ENCODE results near the gene CORO7.

CORO7 gene

GRCh38 chr16:4388271-4389021 lies 27.9 kb downstream of the CORO7 start:
- Histone ChIP-seq H3K27me3 (ENCODE audit: control insufficient read depth in 3 of 3, insufficient read depth in 3 of 3, low read depth in 1 of 3, low read length in 3 of 3) (no peaks in the 10 kb centered on the region), H3K4me3 (ENCODE audit: low read length in 2 of 2) (no peak overlapping the region), H2BK5ac (ENCODE audit: low read length) (peak overlapping the region; percentile 83), H3K14ac (ENCODE audit: low read length) (peak overlapping the region; percentile 25), H2AFZ (ENCODE audit: low read length) (no peak overlapping the region), H3K4me1 (ENCODE audit: control insufficient read depth in 2 of 2, insufficient read depth in 1 of 2, low read depth in 1 of 2, low read length in 2 of 2) (peaks cover 47 to 53% of the 10 kb centered on the region in 2 donors), H3K9me3 (replicated peaks in 1 of 2; ENCODE audit: control insufficient read depth in 2 of 2, insufficient read depth in 1 of 2, low read depth in 1 of 2, low read length in 2 of 2) (no peaks in the 10 kb centered on the region), H4K8ac (ENCODE audit: low read depth, low read length) (no peak overlapping the region), H3K79me1 (ENCODE audit: low read depth, low read length) (peaks cover 9% of the 10 kb centered on the region), H4K91ac (ENCODE audit: low read depth, low read length, poor library complexity) (no peak overlapping the region), H3K23ac (ENCODE audit: low read depth, low read length, poor library complexity) (peak overlapping the region; percentile 85), H3K9ac (ENCODE audit: low read depth, low read length, poor library complexity) (no peak overlapping the region), H2BK12ac (ENCODE audit: low read length) (peak overlapping the region; percentile 46), H3K36me3 (replicated peaks in 1 of 2; ENCODE audit: control insufficient read depth in 2 of 2, insufficient read depth in 2 of 2, low read length in 2 of 2) (peaks cover 1 to 7% of the 10 kb centered on the region in 2 donors), H3K4ac (ENCODE audit: low read length) (peak overlapping the region; percentile 93), H3K27ac (replicated peaks; ENCODE audit: low read length) (no peak overlapping the region), H3K4me2 (ENCODE audit: insufficient read depth, low read length, poor library complexity, severe bottlenecking) (no peak overlapping the region), H2BK120ac (ENCODE audit: low read depth, low read length) (peak overlapping the region; percentile 99), H3K18ac (ENCODE audit: low read length) (peak overlapping the region; percentile 87), H2BK15ac (ENCODE audit: low read length) (peak overlapping the region; percentile 97), H2AK5ac (ENCODE audit: low read depth, low read length) (peak overlapping the region; percentile 95)
- DNase-seq (ENCODE audit: low spot score): no peak
- no CpG with 5 or more reads among the region's 19 CpGs for WGBS, 2 donors (ENCODE audit: extremely low coverage in 2 of 2, insufficient read length in 2 of 2, insufficient replicate concordance in 1 of 2)

- Histone ChIP-seq H2BK12ac (ENCODE audit: low read length) (peak overlapping the region; percentile 73), H4K91ac (ENCODE audit: low read depth, low read length, poor library complexity) (peak overlapping the region; percentile 85), H3K36me3 (replicated peaks in 1 of 2; ENCODE audit: control insufficient read depth in 2 of 2, insufficient read depth in 2 of 2, low read length in 2 of 2) (peaks cover 5 to 8% of the 10 kb centered on the region in 2 donors), H2BK120ac (ENCODE audit: low read depth, low read length) (no peak overlapping the region), H2BK15ac (ENCODE audit: low read length) (peak overlapping the region; percentile 89), H3K9ac (ENCODE audit: low read depth, low read length, poor library complexity) (peak overlapping the region; percentile 70), H3K79me1 (ENCODE audit: low read depth, low read length) (peaks cover 9% of the 10 kb centered on the region), H4K8ac (ENCODE audit: low read depth, low read length) (no peak overlapping the region), H3K18ac (ENCODE audit: low read length) (peak overlapping the region; percentile 85), H3K27ac (replicated peaks; ENCODE audit: low read length) (no peak overlapping the region), H3K27me3 (ENCODE audit: control insufficient read depth in 3 of 3, insufficient read depth in 3 of 3, low read depth in 1 of 3, low read length in 3 of 3) (no peaks in the 10 kb centered on the region), H3K4me3 (ENCODE audit: low read length in 2 of 2) (no peak overlapping the region), H3K23ac (ENCODE audit: low read depth, low read length, poor library complexity) (peak overlapping the region; percentile 65), H2AK5ac (ENCODE audit: low read depth, low read length) (peak overlapping the region; percentile 95), H3K14ac (ENCODE audit: low read length) (no peak overlapping the region), H3K4ac (ENCODE audit: low read length) (peak overlapping the region; percentile 84), H2AFZ (ENCODE audit: low read length) (no peak overlapping the region), H3K9me3 (replicated peaks in 1 of 2; ENCODE audit: control insufficient read depth in 2 of 2, insufficient read depth in 1 of 2, low read depth in 1 of 2, low read length in 2 of 2) (no peaks in the 10 kb centered on the region), H3K4me2 (ENCODE audit: insufficient read depth, low read length, poor library complexity, severe bottlenecking) (no peak overlapping the region), H2BK5ac (ENCODE audit: low read length) (peak overlapping the region; percentile 83), H3K4me1 (ENCODE audit: control insufficient read depth in 2 of 2, insufficient read depth in 1 of 2, low read depth in 1 of 2, low read length in 2 of 2) (peaks cover 44 to 46% of the 10 kb centered on the region in 2 donors)
- DNase-seq (ENCODE audit: low spot score): no peak
- no CpG with 5 or more reads among the region's 20 CpGs for WGBS, 2 donors (ENCODE audit: extremely low coverage in 2 of 2, insufficient read length in 2 of 2, insufficient replicate concordance in 1 of 2)
These were observed 28.6 kb downstream of the CORO7 start for GRCh38 chr16:4387781-4388180.

- Histone ChIP-seq H3K4me2 (ENCODE audit: insufficient read depth, low read length, poor library complexity, severe bottlenecking) (no peak overlapping the region), H3K4ac (ENCODE audit: low read length) (no peak overlapping the region), H2BK15ac (ENCODE audit: low read length) (peak overlapping the region; percentile 89), H2AFZ (ENCODE audit: low read length) (no peak overlapping the region), H2AK5ac (ENCODE audit: low read depth, low read length) (peak overlapping the region; percentile 95), H4K91ac (ENCODE audit: low read depth, low read length, poor library complexity) (no peak overlapping the region), H3K18ac (ENCODE audit: low read length) (peak overlapping the region; percentile 35), H2BK12ac (ENCODE audit: low read length) (no peak overlapping the region), H3K4me1 (ENCODE audit: control insufficient read depth in 2 of 2, insufficient read depth in 1 of 2, low read depth in 1 of 2, low read length in 2 of 2) (peaks cover 37 to 39% of the 10 kb centered on the region in 2 donors), H3K9ac (ENCODE audit: low read depth, low read length, poor library complexity) (no peak overlapping the region), H3K36me3 (replicated peaks in 1 of 2; ENCODE audit: control insufficient read depth in 2 of 2, insufficient read depth in 2 of 2, low read length in 2 of 2) (peaks cover 5 to 11% of the 10 kb centered on the region in 2 donors), H3K27me3 (ENCODE audit: control insufficient read depth in 3 of 3, insufficient read depth in 3 of 3, low read depth in 1 of 3, low read length in 3 of 3) (no peaks in the 10 kb centered on the region), H3K4me3 (ENCODE audit: low read length in 2 of 2) (no peak overlapping the region), H3K79me1 (ENCODE audit: low read depth, low read length) (peaks cover 13% of the 10 kb centered on the region), H3K14ac (ENCODE audit: low read length) (no peak overlapping the region), H3K27ac (replicated peaks; ENCODE audit: low read length) (no peak overlapping the region), H3K23ac (ENCODE audit: low read depth, low read length, poor library complexity) (no peak overlapping the region), H2BK5ac (ENCODE audit: low read length) (peak overlapping the region; percentile 83), H3K9me3 (replicated peaks in 1 of 2; ENCODE audit: control insufficient read depth in 2 of 2, insufficient read depth in 1 of 2, low read depth in 1 of 2, low read length in 2 of 2) (no peaks in the 10 kb centered on the region), H4K8ac (ENCODE audit: low read depth, low read length) (no peak overlapping the region), H2BK120ac (ENCODE audit: low read depth, low read length) (peak overlapping the region; percentile 47)
- DNase-seq (ENCODE audit: low spot score): no peak
- WGBS, 2 donors (ENCODE audit: extremely low coverage in 2 of 2, insufficient read length in 2 of 2, insufficient replicate concordance in 1 of 2): no CpG with 5 or more reads among the region's 10 CpGs
These were observed 29.3 kb downstream of the CORO7 start for GRCh38 chr16:4386951-4387565.

- Histone ChIP-seq H3K9ac (ENCODE audit: low read depth, low read length, poor library complexity) (no peak overlapping the region), H2BK12ac (ENCODE audit: low read length) (no peak overlapping the region), H3K36me3 (replicated peaks in 1 of 2; ENCODE audit: control insufficient read depth in 2 of 2, insufficient read depth in 2 of 2, low read length in 2 of 2) (peaks cover 5 to 16% of the 10 kb centered on the region in 2 donors), H2BK15ac (ENCODE audit: low read length) (peak overlapping the region; percentile 58), H3K27ac (replicated peaks; ENCODE audit: low read length) (no peak overlapping the region), H2BK120ac (ENCODE audit: low read depth, low read length) (peak overlapping the region; percentile 47), H2BK5ac (ENCODE audit: low read length) (peak overlapping the region; percentile 66), H2AK5ac (ENCODE audit: low read depth, low read length) (peak overlapping the region; percentile 41), H3K14ac (ENCODE audit: low read length) (no peak overlapping the region), H3K4me1 (ENCODE audit: control insufficient read depth in 2 of 2, insufficient read depth in 1 of 2, low read depth in 1 of 2, low read length in 2 of 2) (peaks cover 31 to 32% of the 10 kb centered on the region in 2 donors), H3K4ac (ENCODE audit: low read length) (no peak overlapping the region), H3K18ac (ENCODE audit: low read length) (no peak overlapping the region), H3K79me1 (ENCODE audit: low read depth, low read length) (peaks cover 14% of the 10 kb centered on the region), H2AFZ (ENCODE audit: low read length) (no peak overlapping the region), H3K4me2 (ENCODE audit: insufficient read depth, low read length, poor library complexity, severe bottlenecking) (no peak overlapping the region), H3K9me3 (replicated peaks in 1 of 2; ENCODE audit: control insufficient read depth in 2 of 2, insufficient read depth in 1 of 2, low read depth in 1 of 2, low read length in 2 of 2) (no peaks in the 10 kb centered on the region), H3K27me3 (ENCODE audit: control insufficient read depth in 3 of 3, insufficient read depth in 3 of 3, low read depth in 1 of 3, low read length in 3 of 3) (no peaks in the 10 kb centered on the region), H4K91ac (ENCODE audit: low read depth, low read length, poor library complexity) (no peak overlapping the region), H3K23ac (ENCODE audit: low read depth, low read length, poor library complexity) (peak overlapping the region; percentile 65), H4K8ac (ENCODE audit: low read depth, low read length) (no peak overlapping the region), H3K4me3 (ENCODE audit: low read length in 2 of 2) (no peak overlapping the region)
- WGBS, 2 donors (ENCODE audit: extremely low coverage in 2 of 2, insufficient read length in 2 of 2, insufficient replicate concordance in 1 of 2): no CpG with 5 or more reads among the region's 8 CpGs
- no peak for DNase-seq (ENCODE audit: low spot score)
These were observed 30.0 kb downstream of the CORO7 start for GRCh38 chr16:4386451-4386805.
